RWPE1 (cell line): Measurements from ENCODE around the gene RGR.

ENCODE experiments used
- CTCF ChIA-PET: fragments of 350-600 bp; sonication (Branson Sonifier 250); formaldehyde crosslinking; extraction: SDS; loops from one replicate; lab custom pipeline; 2021; lab: Yijun Ruan, JAX
- POLR2A ChIA-PET: fragments of 400-600 bp; formaldehyde crosslinking; extraction: SDS; loops from one replicate; lab custom pipeline; 2020; ENCODE audit warnings: antibody characterized with exemption; ENCODE audit not compliant: low non-redundant PET; lab: Yijun Ruan, JAX
- DNase-seq: peaks from one replicate; pipeline ENCODE4 v3.0.0; 2012; ENCODE audit warnings: low spot score
- H3K27ac ChIP-seq: fragments of 450-650 bp; 2 replicates; pipeline ENCODE4 v1.5.1; 2017
- TF ChIP-seq, protein P1 (sequence below): fragments of 450-650 bp; conservative IDR thresholded peaks from 2 replicates; pipeline ENCODE4 v1.5.1; 2017; ENCODE audit warnings: low read depth, mild to moderate bottlenecking

Gene RGR

DNA sequence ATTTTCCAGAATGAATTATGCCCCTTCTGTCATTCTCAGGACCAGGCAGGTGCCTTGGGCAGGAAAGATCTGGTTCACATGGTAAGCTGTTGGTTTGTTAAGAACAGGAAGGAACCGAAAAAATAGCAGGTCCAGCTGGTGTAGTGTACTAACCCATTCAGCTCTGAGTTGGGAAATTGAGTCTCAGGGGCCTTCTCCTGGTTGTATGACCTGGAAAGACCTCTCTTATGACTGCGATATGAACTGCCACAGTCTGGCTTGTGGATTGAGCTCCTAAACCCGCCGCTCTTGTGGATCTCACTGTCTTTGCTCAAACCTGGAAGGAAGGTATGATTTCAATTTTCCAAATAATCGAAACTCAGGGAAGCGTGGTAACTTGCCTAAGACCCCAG is 8.1 kb upstream of the RGR start:
- ChIA-PET POLR2A (no interaction called here), CTCF (interaction anchor here (0.6 kb wide), 1 partner anchor 1011 kb away, joined by 3 read pairs; no protein-coding TSS in a partner anchor)
- no peak for DNase-seq
- TF ChIP-seq, protein P1, sequence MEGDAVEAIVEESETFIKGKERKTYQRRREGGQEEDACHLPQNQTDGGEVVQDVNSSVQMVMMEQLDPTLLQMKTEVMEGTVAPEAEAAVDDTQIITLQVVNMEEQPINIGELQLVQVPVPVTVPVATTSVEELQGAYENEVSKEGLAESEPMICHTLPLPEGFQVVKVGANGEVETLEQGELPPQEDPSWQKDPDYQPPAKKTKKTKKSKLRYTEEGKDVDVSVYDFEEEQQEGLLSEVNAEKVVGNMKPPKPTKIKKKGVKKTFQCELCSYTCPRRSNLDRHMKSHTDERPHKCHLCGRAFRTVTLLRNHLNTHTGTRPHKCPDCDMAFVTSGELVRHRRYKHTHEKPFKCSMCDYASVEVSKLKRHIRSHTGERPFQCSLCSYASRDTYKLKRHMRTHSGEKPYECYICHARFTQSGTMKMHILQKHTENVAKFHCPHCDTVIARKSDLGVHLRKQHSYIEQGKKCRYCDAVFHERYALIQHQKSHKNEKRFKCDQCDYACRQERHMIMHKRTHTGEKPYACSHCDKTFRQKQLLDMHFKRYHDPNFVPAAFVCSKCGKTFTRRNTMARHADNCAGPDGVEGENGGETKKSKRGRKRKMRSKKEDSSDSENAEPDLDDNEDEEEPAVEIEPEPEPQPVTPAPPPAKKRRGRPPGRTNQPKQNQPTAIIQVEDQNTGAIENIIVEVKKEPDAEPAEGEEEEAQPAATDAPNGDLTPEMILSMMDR: no peak
- H3K27ac ChIP-seq: no peak overlapping the region

DNA sequence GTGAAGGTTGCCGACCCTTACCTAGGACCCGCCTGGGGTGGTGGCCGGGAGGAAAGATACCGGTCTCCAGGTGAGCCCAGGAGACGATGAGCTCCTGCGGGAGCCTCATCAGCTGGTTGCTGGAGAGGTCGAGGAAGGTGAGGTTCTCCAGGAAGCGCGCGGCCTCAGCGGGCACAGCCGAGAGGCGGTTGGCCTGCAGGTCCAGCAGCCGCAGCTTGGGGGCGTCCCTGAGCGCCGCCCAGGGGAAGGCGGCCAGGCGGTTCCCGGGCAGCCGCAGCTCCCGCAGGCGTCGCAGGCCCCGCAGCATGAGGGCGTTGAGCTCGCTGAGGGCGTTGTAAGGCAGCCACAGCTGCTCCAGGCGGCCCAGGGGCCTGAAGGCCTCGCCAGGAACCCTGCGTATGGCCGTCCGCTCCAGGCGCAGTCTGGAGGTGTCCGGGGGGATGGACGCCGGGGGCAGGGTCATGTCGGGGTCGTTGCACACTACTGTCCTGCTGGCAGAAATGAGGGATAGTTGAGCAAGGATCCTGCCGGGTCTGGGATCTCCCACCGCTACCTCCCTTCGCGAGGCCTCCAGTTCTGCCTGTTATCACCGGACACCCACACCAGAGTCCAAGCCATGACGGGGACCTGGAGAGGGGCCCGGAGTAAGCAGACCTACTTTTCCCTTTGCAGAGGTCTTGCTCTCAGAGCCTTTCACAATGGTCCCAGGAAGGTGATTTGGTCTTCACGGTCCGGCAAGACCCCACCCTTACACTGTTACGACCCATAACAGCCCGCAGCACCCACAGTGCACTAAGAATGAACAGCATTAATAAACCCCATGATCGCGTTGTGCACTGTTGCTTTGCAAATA is 7.4 kb upstream of the RGR start:
- H3K27ac ChIP-seq: no peak overlapping the region
- TF ChIP-seq, protein P1: no peak
- CTCF ChIA-PET: no interaction called here
- POLR2A ChIA-PET: no interaction called here
- DNase-seq: no peak

DNA sequence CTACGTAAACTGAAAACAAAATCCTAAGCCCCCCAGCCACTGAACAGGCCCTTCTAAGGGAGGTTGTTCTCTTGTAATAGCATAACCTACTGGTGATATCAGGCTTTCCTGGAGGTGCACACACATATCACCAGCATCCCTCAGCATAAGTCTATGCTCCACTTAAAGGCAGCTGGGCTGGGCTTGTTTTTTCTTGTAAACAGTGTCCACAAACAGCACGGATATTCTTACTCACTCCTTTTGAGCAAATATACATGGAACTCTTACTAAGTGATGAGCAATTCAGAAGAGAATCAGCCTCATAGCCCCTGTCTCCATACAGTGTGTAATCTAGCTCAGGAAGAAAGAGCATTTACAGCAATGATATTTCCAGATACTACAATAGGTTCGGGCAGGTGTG is 5.9 kb upstream of the RGR start:
- TF ChIP-seq, protein P1: no peak
- DNase-seq: no peak
- ChIA-PET CTCF (no interaction called here), POLR2A (no interaction called here)
- H3K27ac ChIP-seq: no peak overlapping the region

DNA sequence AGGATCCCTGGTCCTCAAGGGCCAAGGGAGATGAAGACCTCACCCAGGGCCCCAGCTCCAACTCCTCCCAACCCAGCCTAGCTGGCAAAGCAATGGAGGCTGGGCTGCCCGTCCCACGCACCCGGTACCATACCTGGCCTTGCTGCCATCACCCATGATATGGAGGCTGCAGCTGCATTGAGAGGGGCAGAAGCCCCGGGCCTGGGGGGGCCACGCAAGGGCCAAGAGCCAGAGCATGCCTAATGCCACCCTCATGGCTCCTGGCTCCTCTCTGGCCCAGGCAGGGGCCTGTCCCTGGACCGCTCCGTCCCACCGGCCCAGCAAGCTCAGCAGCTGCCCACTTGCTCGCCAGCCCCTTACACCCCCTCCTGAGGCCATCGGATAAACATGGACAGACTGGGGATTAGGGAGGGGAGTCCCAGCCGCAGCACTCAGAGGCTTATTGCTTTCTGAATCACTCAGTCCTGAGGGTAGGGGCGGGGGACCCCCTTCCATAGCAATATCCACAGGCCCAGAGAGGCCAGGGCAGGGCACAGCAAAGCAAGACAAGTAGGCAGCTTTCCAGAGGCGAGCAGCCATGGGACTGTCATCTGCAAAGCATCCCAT is 3.6 kb upstream of the RGR start, which contains the start of gene LRIT1:
Gene LRIT1 (minus strand): TSS at position 362 of the 606 bp plus-strand sequence. CDS start 107 bp downstream, at position 255.
- POLR2A ChIA-PET: no interaction called here
- no peak within 1 kb of the TSS for H3K27ac ChIP-seq
- CTCF ChIA-PET: interaction anchor here (0.6 kb wide), 1 partner anchor 36 kb away, joined by 3 read pairs; no protein-coding TSS in a partner anchor
- DNase-seq: no peak
- TF ChIP-seq, protein P1: no peak

DNA sequence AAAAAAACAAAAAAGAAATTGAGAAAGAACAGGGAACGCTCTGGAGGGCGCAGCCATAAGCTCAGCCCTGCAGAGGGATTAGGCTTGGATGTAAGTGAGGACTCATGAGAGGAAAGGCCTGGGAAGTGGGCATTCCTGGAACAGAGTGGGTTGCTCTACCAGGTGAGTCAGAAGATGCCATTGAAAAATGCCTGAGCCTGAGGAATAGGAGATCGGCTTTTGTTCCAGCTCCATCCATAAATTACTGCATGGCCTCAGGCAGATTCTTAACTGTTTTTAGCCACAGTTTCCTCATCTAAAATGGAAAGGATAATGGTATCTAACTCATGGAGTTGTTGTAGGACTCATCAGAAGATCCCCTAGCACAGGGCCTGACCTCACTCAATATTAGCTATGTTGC is 1.1 kb upstream of the RGR start:
- no peak for DNase-seq
- H3K27ac ChIP-seq: no peak overlapping the region
- POLR2A ChIA-PET: no interaction called here
- CTCF ChIA-PET: interaction anchor here (0.6 to 0.8 kb wide), 2 partner anchors 13 to 1896 kb away, joined by 3 to 4 read pairs; no protein-coding TSS in a partner anchor
- TF ChIP-seq, protein P1: no peak

DNA sequence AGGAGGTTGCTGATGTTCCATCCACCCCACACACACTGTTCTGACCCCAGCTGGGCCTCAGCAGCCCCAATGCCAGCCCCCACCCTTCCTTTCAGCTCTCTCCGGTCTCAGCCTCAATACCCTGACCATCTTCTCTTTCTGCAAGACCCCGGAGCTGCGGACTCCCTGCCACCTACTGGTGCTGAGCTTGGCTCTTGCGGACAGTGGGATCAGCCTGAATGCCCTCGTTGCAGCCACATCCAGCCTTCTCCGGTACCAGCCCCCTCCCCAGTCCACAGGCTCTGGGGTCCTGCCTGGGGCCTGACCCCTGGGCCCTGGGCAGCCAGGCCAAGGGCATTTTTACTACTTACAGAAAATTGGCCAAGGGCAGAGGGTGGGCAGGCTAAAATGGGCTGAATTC is 2.6 kb downstream of the RGR start:
- no peak for DNase-seq
- POLR2A ChIA-PET: no interaction called here
- CTCF ChIA-PET: no interaction called here
- H3K27ac ChIP-seq: no peak overlapping the region
- TF ChIP-seq, protein P1: no peak
